Parathyroid adenoma (tissue), 2 donors: ENCODE results near the gene ALG12.

ENCODE experiments used
- H2AFZ ChIP-seq: fragments of 300-600 bp; sonication (generic); one replicate; pipeline ENCODE4 v1.7.0; 2017; ENCODE audit warnings: antibody characterized with exemption, mild to moderate bottlenecking
- H3K27ac ChIP-seq: fragments of 300-600 bp; sonication (generic); one replicate; pipeline ENCODE4 v1.7.0; 2017
- H3K27me3 ChIP-seq: fragments of 300-600 bp; sonication (generic); one replicate; pipeline ENCODE4 v1.7.0; 2017; ENCODE audit warnings: low read length; ENCODE audit not compliant: control insufficient read depth, insufficient read depth
- H3K36me3 ChIP-seq: fragments of 300-600 bp; sonication (generic); one replicate; pipeline ENCODE4 v1.7.0; 2017; ENCODE audit warnings: low read length; ENCODE audit not compliant: control insufficient read depth, insufficient read depth
- H3K4me1 ChIP-seq: fragments of 300-600 bp; sonication (generic); one replicate; pipeline ENCODE4 v1.7.0; 2017; ENCODE audit warnings: control low read depth
- H3K4me2 ChIP-seq: fragments of 300-600 bp; sonication (generic); one replicate; pipeline ENCODE4 v1.7.0; 2017; ENCODE audit warnings: low read length
- H3K4me3 ChIP-seq: fragments of 300-600 bp; sonication (generic); one replicate; pipeline ENCODE4 v1.7.0; 2017; ENCODE audit warnings: low read depth, low read length
- H3K79me2 ChIP-seq: fragments of 300-600 bp; sonication (generic); one replicate; pipeline ENCODE4 v1.7.0; 2017; ENCODE audit warnings: control low read depth
- H3K9ac ChIP-seq: fragments of 300-600 bp; sonication (generic); one replicate; pipeline ENCODE4 v1.7.0; 2017; ENCODE audit warnings: mild to moderate bottlenecking
- H3K9me3 ChIP-seq: fragments of 300-600 bp; sonication (generic); one replicate; pipeline ENCODE4 v1.7.0; 2017; ENCODE audit warnings: low read length; ENCODE audit not compliant: control insufficient read depth
- TF ChIP-seq, protein P1 (sequence below): fragments of 300-600 bp; sonication (generic); IDR thresholded peaks from one replicate; pipeline ENCODE4 v1.7.0; 2017; ENCODE audit warnings: antibody characterized with exemption, mild to moderate bottlenecking
- donor health status: primary hyperparathyroidism.

ALG12 gene

DNA sequence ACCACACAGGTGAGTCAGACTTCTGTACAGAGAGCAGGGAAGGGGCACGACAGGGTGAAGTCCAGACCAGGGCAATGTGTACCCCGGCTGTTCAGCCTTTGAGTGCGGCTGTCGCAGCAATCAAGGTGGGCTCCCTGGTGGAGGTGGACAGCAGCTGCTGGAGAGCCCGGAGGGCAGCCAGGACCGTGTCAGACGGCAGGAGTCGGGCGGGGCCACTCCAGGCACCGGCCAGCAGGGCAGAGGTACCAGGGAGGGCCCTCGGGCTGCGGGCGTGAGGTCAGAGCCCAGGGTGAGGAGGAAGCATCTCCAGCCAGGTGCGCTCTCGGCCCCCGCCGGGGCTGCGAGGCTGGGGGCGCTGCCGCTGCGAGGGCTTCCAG is 41.5 kb upstream of the ALG12 start:
- H3K27ac ChIP-seq = peak overlapping the region; percentile 55
- H3K4me2 ChIP-seq = peak overlapping the region; percentile 84
- H3K4me3 ChIP-seq = peak overlapping the region; percentile 68
- H2AFZ ChIP-seq = peak overlapping the region; percentile 74
- H3K27me3 ChIP-seq = no peaks in the 10 kb centered on the region
- H3K4me1 ChIP-seq = no peaks in the 10 kb centered on the region
- no peaks in the 10 kb centered on the region for H3K79me2 ChIP-seq
- no peaks in the 10 kb centered on the region for H3K36me3 ChIP-seq
- H3K9me3 ChIP-seq = no peaks in the 10 kb centered on the region
- TF ChIP-seq, protein P1, sequence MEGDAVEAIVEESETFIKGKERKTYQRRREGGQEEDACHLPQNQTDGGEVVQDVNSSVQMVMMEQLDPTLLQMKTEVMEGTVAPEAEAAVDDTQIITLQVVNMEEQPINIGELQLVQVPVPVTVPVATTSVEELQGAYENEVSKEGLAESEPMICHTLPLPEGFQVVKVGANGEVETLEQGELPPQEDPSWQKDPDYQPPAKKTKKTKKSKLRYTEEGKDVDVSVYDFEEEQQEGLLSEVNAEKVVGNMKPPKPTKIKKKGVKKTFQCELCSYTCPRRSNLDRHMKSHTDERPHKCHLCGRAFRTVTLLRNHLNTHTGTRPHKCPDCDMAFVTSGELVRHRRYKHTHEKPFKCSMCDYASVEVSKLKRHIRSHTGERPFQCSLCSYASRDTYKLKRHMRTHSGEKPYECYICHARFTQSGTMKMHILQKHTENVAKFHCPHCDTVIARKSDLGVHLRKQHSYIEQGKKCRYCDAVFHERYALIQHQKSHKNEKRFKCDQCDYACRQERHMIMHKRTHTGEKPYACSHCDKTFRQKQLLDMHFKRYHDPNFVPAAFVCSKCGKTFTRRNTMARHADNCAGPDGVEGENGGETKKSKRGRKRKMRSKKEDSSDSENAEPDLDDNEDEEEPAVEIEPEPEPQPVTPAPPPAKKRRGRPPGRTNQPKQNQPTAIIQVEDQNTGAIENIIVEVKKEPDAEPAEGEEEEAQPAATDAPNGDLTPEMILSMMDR = no peak
- no peak overlapping the region for H3K9ac ChIP-seq

DNA sequence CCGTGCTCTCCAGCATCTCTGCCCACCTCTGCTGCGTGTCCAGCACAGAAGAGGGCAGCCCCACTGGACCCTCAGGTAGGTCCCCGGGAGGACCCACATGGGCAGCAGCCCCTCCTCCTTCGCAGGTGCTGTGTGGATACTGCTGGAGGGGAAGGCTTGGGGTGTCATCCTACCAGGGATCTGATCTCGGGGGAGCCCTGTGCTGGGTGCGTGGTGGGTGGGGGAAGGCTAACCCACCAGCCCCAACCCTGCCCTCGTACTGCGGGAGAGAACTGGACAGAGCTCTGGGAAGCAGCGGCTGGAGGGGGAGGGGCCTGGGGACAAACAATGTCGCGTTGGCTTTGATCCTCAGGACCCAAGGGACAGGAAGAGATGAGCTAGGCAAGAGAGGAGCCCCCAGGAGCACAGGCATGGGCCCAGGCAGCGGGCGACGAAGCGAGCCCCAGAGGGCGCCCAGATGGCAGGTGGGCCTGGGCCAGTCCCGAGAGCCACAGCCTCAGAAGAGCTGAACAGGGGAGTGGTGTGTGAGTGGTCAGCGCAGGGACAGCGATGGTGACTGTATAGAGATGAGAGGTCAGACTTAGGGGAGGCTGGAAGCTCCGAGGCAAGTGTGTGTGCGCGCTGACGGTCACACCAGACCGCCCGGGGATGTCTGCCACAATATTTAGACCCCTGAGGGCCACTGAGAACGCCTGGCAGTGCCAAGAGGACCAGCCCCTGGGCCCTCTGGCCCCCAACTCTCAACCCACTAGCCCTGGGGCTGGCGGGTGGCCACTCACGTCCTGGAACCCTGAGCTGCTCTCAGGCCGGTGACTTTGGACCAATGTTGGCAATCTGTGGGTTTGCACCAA is 40.9 kb upstream of the ALG12 start:
- H3K79me2 ChIP-seq = no peaks in the 10 kb centered on the region
- H3K4me1 ChIP-seq = no peaks in the 10 kb centered on the region

DNA sequence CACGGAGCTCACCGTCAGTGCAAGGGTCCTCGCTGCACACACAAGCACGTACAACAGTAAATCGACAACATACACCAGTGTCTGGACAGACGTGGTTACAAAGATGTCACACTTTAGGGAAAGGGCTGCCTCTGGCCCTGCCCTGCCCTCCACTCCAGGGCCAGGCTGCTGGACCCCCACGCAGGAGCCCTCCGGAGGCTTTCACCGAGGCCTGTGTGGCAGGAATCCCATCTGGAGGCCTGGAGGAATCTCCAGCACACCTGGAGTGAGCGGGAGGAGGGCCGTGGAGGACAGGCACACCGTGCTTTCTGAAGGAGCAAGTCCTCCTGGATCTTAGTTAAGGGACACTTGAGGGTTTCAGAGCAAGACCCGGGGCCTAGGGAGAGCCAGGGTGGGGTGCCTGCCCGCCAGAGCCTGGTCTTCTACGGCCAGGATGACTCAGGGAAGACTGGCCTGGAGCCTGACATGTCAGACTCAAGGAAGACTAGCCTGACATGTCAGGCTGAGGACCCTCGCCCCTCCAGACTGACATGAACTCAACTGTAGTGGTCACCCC is 40.2 kb upstream of the ALG12 start:
- H3K9me3 ChIP-seq = no peaks in the 10 kb centered on the region
- H3K4me1 ChIP-seq = no peaks in the 10 kb centered on the region
- no peak overlapping the region for H3K4me3 ChIP-seq
- no peaks in the 10 kb centered on the region for H3K27me3 ChIP-seq
- H3K27ac ChIP-seq = no peak overlapping the region
- H3K9ac ChIP-seq = no peak overlapping the region
- H3K4me2 ChIP-seq = no peak overlapping the region
- no peaks in the 10 kb centered on the region for H3K79me2 ChIP-seq
- TF ChIP-seq, protein P1 = no peak
- no peak overlapping the region for H2AFZ ChIP-seq
- H3K36me3 ChIP-seq = no peaks in the 10 kb centered on the region

More for the DNA sequence above, 40.9 kb upstream of the ALG12 start:
- Histone ChIP-seq H3K4me2 (peak overlapping the region; percentile 84), H3K36me3 (no peaks in the 10 kb centered on the region), H2AFZ (no peak overlapping the region), H3K9ac (no peak overlapping the region), H3K9me3 (no peaks in the 10 kb centered on the region), H3K27me3 (no peaks in the 10 kb centered on the region), H3K27ac (peak overlapping the region; percentile 55), H3K4me3 (peak overlapping the region; percentile 68)
- TF ChIP-seq, protein P1 = no peak

DNA sequence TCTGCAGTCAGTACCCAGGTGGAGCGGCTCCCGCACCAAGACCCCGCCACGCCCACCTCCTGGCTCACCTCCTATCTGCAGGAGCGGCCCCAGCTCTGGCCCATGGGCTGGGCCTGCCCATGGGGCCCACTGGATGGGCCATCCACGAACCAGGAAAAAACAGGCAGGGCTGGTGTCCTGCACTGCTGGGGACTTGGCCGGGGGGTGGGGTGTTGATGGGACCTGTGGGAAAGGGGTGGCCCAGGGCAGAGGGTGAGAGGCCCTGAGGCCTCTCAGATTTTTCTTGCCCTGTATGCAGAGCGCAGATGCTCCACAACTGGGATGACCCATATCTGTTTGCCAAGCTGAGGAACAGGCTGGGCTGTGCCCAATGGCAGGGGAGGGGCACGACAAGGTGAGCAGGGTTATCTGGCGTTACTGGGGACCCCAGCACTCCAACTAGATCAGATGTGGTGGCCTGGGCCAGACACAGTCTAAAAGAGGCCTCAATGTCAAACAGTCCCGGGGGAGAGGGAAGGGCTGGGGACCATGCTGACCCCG is 39.7 kb upstream of the ALG12 start:
- Histone ChIP-seq H3K27ac (no peak overlapping the region), H3K4me3 (no peak overlapping the region), H3K36me3 (no peaks in the 10 kb centered on the region), H3K4me2 (no peak overlapping the region), H3K4me1 (no peaks in the 10 kb centered on the region), H3K27me3 (no peaks in the 10 kb centered on the region), H3K79me2 (no peaks in the 10 kb centered on the region), H2AFZ (no peak overlapping the region), H3K9me3 (no peaks in the 10 kb centered on the region), H3K9ac (no peak overlapping the region)
- TF ChIP-seq, protein P1 = no peak
